Heart left ventricle (tissue), 16 donors: Measurements from ENCODE around the gene AGO4. TPM values are rescaled to one million over a fixed set of nuclear protein-coding genes. Genes with fewer than 3 reads are reported as not detected.

Experiments used
- ATAC-seq, 4 donors: fragments of 200-7000 bp; cut with Tn5 transposase; one replicate each; pipeline ENCODE4 v1.9.1; 2020 to 2022; ENCODE audit warnings: moderate library complexity in 4 of 4, mild to moderate bottlenecking in 3 of 4, moderate number of reproducible peaks in 1 of 4
- DNase-seq, 5 donors: peaks; one replicate each; pipeline ENCODE4 v3.0.0-alpha.2; 2020
- H3K27ac ChIP-seq, 12 donors: fragments of 200-600 bp; sonication (generic) in 4 of 12; one replicate each; pipeline versions ENCODE4 v1.5.0 to v1.8.0; 2016 to 2022; ENCODE audit warnings: mild to moderate bottlenecking in 2 of 12
- H3K27me3 ChIP-seq, 9 donors: fragments of 200-600 bp; sonication (generic) in 2 of 9; one replicate each; pipeline versions ENCODE4 v1.5.1 to v1.8.0; 2016 to 2022; ENCODE audit warnings: mild to moderate bottlenecking in 3 of 9
- H3K36me3 ChIP-seq, 9 donors: fragments of 200-600 bp; sonication (generic) in 2 of 9; one replicate each; pipeline versions ENCODE4 v1.5.0 to v1.8.0; 2018 to 2022; ENCODE audit warnings: mild to moderate bottlenecking in 2 of 9
- H3K4me1 ChIP-seq, 12 donors: fragments of 200-600 bp; sonication (generic) in 4 of 12; one replicate each; pipeline versions ENCODE4 v1.5.0 to v1.8.0; 2016 to 2022; ENCODE audit warnings: mild to moderate bottlenecking in 3 of 12
- H3K4me3 ChIP-seq, 12 donors: fragments of 200-600 bp; sonication (generic) in 4 of 12; one replicate each; pipeline versions ENCODE4 v1.5.0 to v1.8.0; 2017 to 2022; ENCODE audit warnings: mild to moderate bottlenecking in 9 of 12, moderate library complexity in 4 of 12
- H3K9me3 ChIP-seq, 12 donors: fragments of 200-600 bp; sonication (generic) in 4 of 12; one replicate each; pipeline versions ENCODE4 v1.5.0 to v1.8.0; 2016 to 2022; ENCODE audit warnings: mild to moderate bottlenecking in 1 of 12
- CTCF ChIP-seq, 12 donors: fragments of 200-600 bp; sonication (generic) in 4 of 12; IDR thresholded peaks; one replicate each; pipeline versions ENCODE4 v1.5.0 to v1.8.0; 2018 to 2022; ENCODE audit warnings: antibody characterized with exemption in 12 of 12, mild to moderate bottlenecking in 5 of 12
- POLR2A ChIP-seq, 2 donors: fragments of 450-650 bp; IDR thresholded peaks; one replicate each; pipeline ENCODE4 v1.6.1; 2017; ENCODE audit warnings: antibody characterized with exemption in 2 of 2, mild to moderate bottlenecking in 2 of 2, moderate library complexity in 2 of 2
- WGBS, 4 donors: extraction: QIAGEN DNeasy Blood & Tissue Kit in 2 of 4; methylation state at CpG; one replicate each; pipeline versions ENCODE4 v1.1.5 to v1.1.7; 2013 to 2018; 5-methylcytosine and 5-hydroxymethylcytosine counted together
- intact Hi-C, 10 donors: fragments of 100-400 bp; cut with DNase I; formaldehyde crosslinking; loops; one replicate each; pipeline versions ENCODE4 v1.11.1 to v1.14.2; 2022
- polyA plus RNA-seq, 2 donors: library from polyadenylated mRNA; stranded (reverse); fragments of 200-250 nt; gene quantifications; one replicate each; pipeline ENCODE4 v1.2.3, GENCODE V29; 2013
- total RNA-seq, 9 donors: library from RNA; depleted of rRNA in 2 of 9; stranded (reverse); fragments of >200 nt in 2 of 9; fragmentation: NEBNext Ultra II Directional in 3 of 9; extraction: Animal tissue kit (Norgen Biotek cat#: 25700) in 3 of 9; gene quantifications; one replicate each; pipeline versions ENCODE4 v1.1.0 to v1.2.4, GENCODE V29; 2016 to 2023
- donor health status: ischemic (EF 13 %, LVEDD 7.1; RV severe dilation, severe dysfunction).
- donor health status: healthy with polysubstance abuse.
- donor health status: DM: no; HTN: yes; CAD: no.
- donor health status: DM: no; HTN: no; CAD: no.
- donor health status: ischemic (EF 25% LVEDD 6.9; RV normal size, moderate dysfunction).
- donor health status: ischemic (EF 25% LVEDD 5.7; RV mildly dilated, moderate dysfunction).
- donor health status: healthy.
- donor health status: DM: yes; HTN: yes; CAD: no.
- donor health status: ischemic (EF 35%, LVEDD 5.7; RV mildly dilated, moderate dysfunction).
- donor health status: nonischemic (EF 11% LVEDD 7.7; RV severe dilation, severe dysfunction).
- donor health status: DM: yes; HTN: yes; CAD: no.
- donor health status: PGD.
- donor health status: ischemic (EF 29% LVEDD 5.4; RV normal size, mild dysfunction).
- donor health status: nonischemic (EF 23%, LVEDD 6.1; RV moderate dilation, normal function).

AGO4 gene
- total and polyA plus RNA-seq, 11 donors = 6.2 to 24.8 (median 15.7) TPM

GRCh38 chr1:35836734-35837133 lies 28.9 kb downstream of the AGO4 start:
- intact Hi-C loops = no loop called here
- Histone ChIP-seq H3K36me3 (peaks cover 3 to 100% (median 96%) of the 10 kb centered on the region in 9 donors), H3K4me1 (peaks cover 0 to 6% (median 0%) of the 10 kb centered on the region in 12 donors), H3K27me3 (no peaks in the 10 kb centered on the region), H3K4me3 (no peak overlapping the region), H3K27ac (no peak overlapping the region), H3K9me3 (peaks cover 0 to 10% (median 0%) of the 10 kb centered on the region in 12 donors)
- WGBS, 4 donors = 93 to 99% (median 97%) methylated on average over 1 of the region's 1 CpG
- ATAC-seq (no peak), DNase-seq (no peak)
- TF ChIP-seq CTCF (IDR thresholded peaks at IDR 0.05) = no peak
- TF ChIP-seq POLR2A (IDR thresholded peaks at IDR 0.05) = no peak

- H3K27ac ChIP-seq = no peak overlapping the region
- H3K4me1 ChIP-seq = peaks cover 0 to 6% (median 0%) of the 10 kb centered on the region in 12 donors
- H3K36me3 ChIP-seq = peaks cover 0 to 100% (median 96%) of the 10 kb centered on the region in 9 donors
- intact Hi-C loops = no loop called here
- WGBS, 4 donors = 94 to 97% (median 96%) methylated on average over 8 of the region's 8 CpGs
- no peak for ATAC-seq
- H3K9me3 ChIP-seq = peaks cover 0 to 10% (median 0%) of the 10 kb centered on the region in 12 donors
- DNase-seq = no peak
- no peak for TF ChIP-seq CTCF (IDR thresholded peaks at IDR 0.05)
- TF ChIP-seq POLR2A (IDR thresholded peaks at IDR 0.05) = no peak
- H3K27me3 ChIP-seq = no peaks in the 10 kb centered on the region
- no peak overlapping the region for H3K4me3 ChIP-seq
Observed at GRCh38 chr1:35838693-35839245, 31.0 kb downstream of the AGO4 start.

- Histone ChIP-seq H3K4me3 (no peak overlapping the region), H3K27ac (no peak overlapping the region), H3K27me3 (no peaks in the 10 kb centered on the region), H3K36me3 (peaks cover 0 to 85% (median 63%) of the 10 kb centered on the region in 9 donors), H3K4me1 (peaks cover 0 to 22% (median 8%) of the 10 kb centered on the region in 12 donors), H3K9me3 (no peaks in the 10 kb centered on the region)
- TF ChIP-seq POLR2A (IDR thresholded peaks at IDR 0.05) (no peak), CTCF (IDR thresholded peaks at IDR 0.05) (no peak)
- ATAC-seq = no peak
- no peak for DNase-seq
- intact Hi-C loops = no loop called here
- 54 to 75% (median 67%) methylated on average over 1 of the region's 1 CpG for WGBS, 4 donors
Observed at GRCh38 chr1:35844826-35845225, 37.0 kb downstream of the AGO4 start.

- DNase-seq (peak in 2 of 5 donors; percentile 28 to 29), ATAC-seq (peak in 1 of 4 donors; percentile 63)
- Histone ChIP-seq H3K27ac (peak overlapping the region in 8 of 12 donors; percentile 0 to 54 (median 36)), H3K36me3 (peaks cover 0 to 85% (median 63%) of the 10 kb centered on the region in 9 donors), H3K4me1 (peaks cover 0 to 29% (median 10%) of the 10 kb centered on the region in 12 donors), H3K9me3 (no peaks in the 10 kb centered on the region), H3K27me3 (no peaks in the 10 kb centered on the region), H3K4me3 (no peak overlapping the region)
- intact Hi-C loops = no loop called here
- WGBS, 4 donors = 24 to 48% (median 32%) methylated on average over 1 of the region's 1 CpG
- TF ChIP-seq POLR2A (IDR thresholded peaks at IDR 0.05) (no peak), CTCF (IDR thresholded peaks at IDR 0.05) (no peak)
Observed at GRCh38 chr1:35845766-35846165, 38.0 kb downstream of the AGO4 start.
